ENCODE data around the gene DLGAP1. TPM values are rescaled to one million over a fixed set of nuclear protein-coding genes. Genes with fewer than 3 reads are reported as not detected.

Gene DLGAP1
- total and polyA plus RNA-seq, 2 of the 13 experiments (the other 11 are each of a cell fraction or from before 2014, with no cell fraction given): 0.01 TPM; not detected in 1

DNA sequence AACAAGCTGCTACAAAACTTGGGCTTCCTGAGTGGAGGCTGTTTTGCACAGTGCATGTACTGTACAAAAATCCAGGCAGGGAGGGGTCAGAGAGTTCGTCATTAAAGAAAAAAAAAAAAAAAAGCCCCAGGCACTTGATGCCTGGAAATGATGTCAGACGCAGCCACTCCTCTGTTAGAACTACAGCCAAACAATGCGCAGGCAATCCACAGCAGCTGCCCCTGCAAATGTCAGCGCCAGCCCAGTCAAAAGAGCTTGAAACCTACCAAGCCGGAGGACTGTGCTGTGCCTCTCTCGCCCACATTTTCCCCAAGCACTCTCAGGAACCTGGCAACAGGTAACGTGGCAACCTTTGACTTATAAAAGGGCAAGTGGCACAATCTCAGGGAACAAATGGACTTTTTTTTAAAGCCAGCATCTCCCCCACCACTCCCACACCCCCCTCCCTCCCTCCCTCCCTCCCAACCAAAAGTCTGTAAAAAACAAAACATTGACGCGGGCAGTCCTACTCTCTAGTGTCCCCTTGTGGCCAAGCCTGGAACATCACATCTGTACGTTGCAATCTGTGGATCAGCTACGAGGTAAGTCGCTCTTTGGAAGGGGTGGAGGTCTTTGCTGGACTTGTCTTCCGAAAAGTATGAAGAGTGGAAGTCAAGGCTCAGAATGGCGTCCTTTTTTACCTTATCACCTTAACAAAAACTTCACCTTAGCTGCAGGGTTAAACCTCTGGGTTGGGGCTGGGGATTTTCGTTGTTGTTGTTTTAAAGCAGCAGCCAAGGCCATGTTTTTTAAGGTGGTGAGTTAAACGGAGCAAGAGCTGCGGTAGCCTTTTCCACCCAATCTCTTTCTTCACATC, 861.0 kb downstream of the DLGAP1 start (continued):
- no peak for TF ChIP-seq ONECUT2 (CRISPR knock-in tag; IDR thresholded peaks at IDR 0.05)
- TF ChIP-seq HNF4A (CRISPR knock-in tag; IDR thresholded peaks at IDR 0.05): no peak; the same call in 1 of the 2 replicates
- no peak for TF ChIP-seq ZNF652 (CRISPR knock-in tag; IDR thresholded peaks at IDR 0.05; ENCODE audit: borderline replicate concordance, low read depth)
- TF ChIP-seq HDAC2 (CRISPR knock-in tag; IDR thresholded peaks at IDR 0.05): 0 out of 2 replicates have a peak, but pooled peaks have one; percentile 9
- no peak for TF ChIP-seq MEF2D (CRISPR knock-in tag; IDR thresholded peaks at IDR 0.05)
- TF ChIP-seq ISL2 (CRISPR knock-in tag; IDR thresholded peaks at IDR 0.05): peak; percentile 63
- no peak for TF ChIP-seq NPAS2 (CRISPR knock-in tag; IDR thresholded peaks at IDR 0.05; ENCODE audit: borderline replicate concordance)
- TF ChIP-seq REPIN1 (CRISPR knock-in tag; IDR thresholded peaks at IDR 0.05; ENCODE audit: borderline replicate concordance, low read depth): peak; percentile 46; the same call in 1 of the 2 replicates
- TF ChIP-seq PHF8 (CRISPR knock-in tag; IDR thresholded peaks at IDR 0.05): peak; percentile 23
- TF ChIP-seq HHEX (CRISPR knock-in tag; IDR thresholded peaks at IDR 0.05): no peak
- no peak for TF ChIP-seq ESRRA (CRISPR knock-in tag; IDR thresholded peaks at IDR 0.05; ENCODE audit: low read depth)
- no peak for TF ChIP-seq TEAD3 (CRISPR knock-in tag; optimal IDR thresholded peaks at IDR 0.05; ENCODE audit: borderline replicate concordance)
- TF ChIP-seq, protein P1, sequence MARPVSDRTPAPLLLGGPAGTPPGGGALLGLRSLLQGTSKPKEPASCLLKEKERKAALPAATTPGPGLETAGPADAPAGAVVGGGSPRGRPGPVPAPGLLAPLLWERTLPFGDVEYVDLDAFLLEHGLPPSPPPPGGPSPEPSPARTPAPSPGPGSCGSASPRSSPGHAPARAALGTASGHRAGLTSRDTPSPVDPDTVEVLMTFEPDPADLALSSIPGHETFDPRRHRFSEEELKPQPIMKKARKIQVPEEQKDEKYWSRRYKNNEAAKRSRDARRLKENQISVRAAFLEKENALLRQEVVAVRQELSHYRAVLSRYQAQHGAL (CRISPR knock-in tag; IDR thresholded peaks at IDR 0.05; ENCODE audit: not compliant biosample characterization): no peak
- TF ChIP-seq SPEN (CRISPR knock-in tag; IDR thresholded peaks at IDR 0.05; ENCODE audit: low read depth): no peak; the same call in 1 of the 2 replicates
- TF ChIP-seq, protein P2, sequence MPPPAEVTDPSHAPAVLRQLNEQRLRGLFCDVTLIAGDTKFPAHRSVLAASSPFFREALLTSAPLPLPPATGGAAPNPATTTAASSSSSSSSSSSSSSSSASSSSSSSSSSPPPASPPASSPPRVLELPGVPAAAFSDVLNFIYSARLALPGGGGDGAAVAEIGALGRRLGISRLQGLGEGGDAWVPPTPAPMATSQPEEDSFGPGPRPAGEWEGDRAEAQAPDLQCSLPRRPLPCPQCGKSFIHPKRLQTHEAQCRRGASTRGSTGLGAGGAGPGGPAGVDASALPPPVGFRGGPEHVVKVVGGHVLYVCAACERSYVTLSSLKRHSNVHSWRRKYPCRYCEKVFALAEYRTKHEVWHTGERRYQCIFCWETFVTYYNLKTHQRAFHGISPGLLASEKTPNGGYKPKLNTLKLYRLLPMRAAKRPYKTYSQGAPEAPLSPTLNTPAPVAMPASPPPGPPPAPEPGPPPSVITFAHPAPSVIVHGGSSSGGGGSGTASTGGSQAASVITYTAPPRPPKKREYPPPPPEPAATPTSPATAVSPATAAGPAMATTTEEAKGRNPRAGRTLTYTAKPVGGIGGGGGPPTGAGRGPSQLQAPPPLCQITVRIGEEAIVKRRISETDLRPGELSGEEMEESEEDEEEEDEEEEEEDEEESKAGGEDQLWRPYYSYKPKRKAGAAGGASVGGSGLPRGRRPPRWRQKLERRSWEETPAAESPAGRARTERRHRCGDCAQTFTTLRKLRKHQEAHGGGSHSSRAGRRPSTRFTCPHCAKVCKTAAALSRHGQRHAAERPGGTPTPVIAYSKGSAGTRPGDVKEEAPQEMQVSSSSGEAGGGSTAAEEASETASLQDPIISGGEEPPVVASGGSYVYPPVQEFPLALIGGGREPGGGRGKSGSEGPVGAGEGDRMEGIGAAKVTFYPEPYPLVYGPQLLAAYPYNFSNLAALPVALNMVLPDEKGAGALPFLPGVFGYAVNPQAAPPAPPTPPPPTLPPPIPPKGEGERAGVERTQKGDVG (CRISPR knock-in tag; IDR thresholded peaks at IDR 0.05; ENCODE audit: borderline replicate concordance): no peak
- TF ChIP-seq ZSCAN22 (CRISPR knock-in tag; IDR thresholded peaks at IDR 0.05): no peak
- TF ChIP-seq HNRNPUL1 (IDR thresholded peaks at IDR 0.05; ENCODE audit: low read depth, low read length): no peak
- no peak for TF ChIP-seq ZNF776 (CRISPR knock-in tag; IDR thresholded peaks at IDR 0.05)
- TF ChIP-seq HNRNPLL (IDR thresholded peaks at IDR 0.05; ENCODE audit: low read depth, low read length, poor library complexity, severe bottlenecking): no peak
- TF ChIP-seq HIVEP1 (CRISPR knock-in tag; IDR thresholded peaks at IDR 0.05): no peak
- no peak for TF ChIP-seq ZNF207 (IDR thresholded peaks at IDR 0.05; ENCODE audit: borderline replicate concordance)
- TF ChIP-seq, protein P3, sequence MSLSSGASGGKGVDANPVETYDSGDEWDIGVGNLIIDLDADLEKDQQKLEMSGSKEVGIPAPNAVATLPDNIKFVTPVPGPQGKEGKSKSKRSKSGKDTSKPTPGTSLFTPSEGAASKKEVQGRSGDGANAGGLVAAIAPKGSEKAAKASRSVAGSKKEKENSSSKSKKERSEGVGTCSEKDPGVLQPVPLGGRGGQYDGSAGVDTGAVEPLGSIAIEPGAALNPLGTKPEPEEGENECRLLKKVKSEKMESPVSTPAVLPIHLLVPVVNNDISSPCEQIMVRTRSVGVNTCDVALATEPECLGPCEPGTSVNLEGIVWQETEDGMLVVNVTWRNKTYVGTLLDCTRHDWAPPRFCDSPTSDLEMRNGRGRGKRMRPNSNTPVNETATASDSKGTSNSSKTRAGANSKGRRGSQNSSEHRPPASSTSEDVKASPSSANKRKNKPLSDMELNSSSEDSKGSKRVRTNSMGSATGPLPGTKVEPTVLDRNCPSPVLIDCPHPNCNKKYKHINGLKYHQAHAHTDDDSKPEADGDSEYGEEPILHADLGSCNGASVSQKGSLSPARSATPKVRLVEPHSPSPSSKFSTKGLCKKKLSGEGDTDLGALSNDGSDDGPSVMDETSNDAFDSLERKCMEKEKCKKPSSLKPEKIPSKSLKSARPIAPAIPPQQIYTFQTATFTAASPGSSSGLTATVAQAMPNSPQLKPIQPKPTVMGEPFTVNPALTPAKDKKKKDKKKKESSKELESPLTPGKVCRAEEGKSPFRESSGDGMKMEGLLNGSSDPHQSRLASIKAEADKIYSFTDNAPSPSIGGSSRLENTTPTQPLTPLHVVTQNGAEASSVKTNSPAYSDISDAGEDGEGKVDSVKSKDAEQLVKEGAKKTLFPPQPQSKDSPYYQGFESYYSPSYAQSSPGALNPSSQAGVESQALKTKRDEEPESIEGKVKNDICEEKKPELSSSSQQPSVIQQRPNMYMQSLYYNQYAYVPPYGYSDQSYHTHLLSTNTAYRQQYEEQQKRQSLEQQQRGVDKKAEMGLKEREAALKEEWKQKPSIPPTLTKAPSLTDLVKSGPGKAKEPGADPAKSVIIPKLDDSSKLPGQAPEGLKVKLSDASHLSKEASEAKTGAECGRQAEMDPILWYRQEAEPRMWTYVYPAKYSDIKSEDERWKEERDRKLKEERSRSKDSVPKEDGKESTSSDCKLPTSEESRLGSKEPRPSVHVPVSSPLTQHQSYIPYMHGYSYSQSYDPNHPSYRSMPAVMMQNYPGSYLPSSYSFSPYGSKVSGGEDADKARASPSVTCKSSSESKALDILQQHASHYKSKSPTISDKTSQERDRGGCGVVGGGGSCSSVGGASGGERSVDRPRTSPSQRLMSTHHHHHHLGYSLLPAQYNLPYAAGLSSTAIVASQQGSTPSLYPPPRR (CRISPR knock-in tag; IDR thresholded peaks at IDR 0.05; ENCODE audit: borderline replicate concordance): peak; percentile 35; the same call in 1 of the 2 replicates

All from HepG2 (cell line).